ENCODE data around the gene CENPB.
"Not testable (repeated sequence)": the region's sequence is repeated elsewhere in the genome, so short reads cannot be mapped to it uniquely, and the experiment has no call there.

GRCh38 chr20:3794168-3794567, 7.6 kb upstream of the CENPB start:
- not testable (repeated sequence) for TF ChIP-seq POLR2A (IDR thresholded peaks at IDR 0.05; ENCODE audit: low read length); GATA1 (IDR thresholded peaks at IDR 0.05; ENCODE audit: low read depth, low read length)

Measured in erythroblast (primary cell).